ENCODE results near the gene CELF1.

The CELF1 gene

GRCh38 chr11:47447906-47448305 lies 105.0 kb downstream of the CELF1 start:
- no peak for DNase-seq (ENCODE audit: low spot score)

- DNase-seq (ENCODE audit: low spot score), result no peak
Observed at GRCh38 chr11:47446833-47447232, 106.1 kb downstream of the CELF1 start.

DNA sequence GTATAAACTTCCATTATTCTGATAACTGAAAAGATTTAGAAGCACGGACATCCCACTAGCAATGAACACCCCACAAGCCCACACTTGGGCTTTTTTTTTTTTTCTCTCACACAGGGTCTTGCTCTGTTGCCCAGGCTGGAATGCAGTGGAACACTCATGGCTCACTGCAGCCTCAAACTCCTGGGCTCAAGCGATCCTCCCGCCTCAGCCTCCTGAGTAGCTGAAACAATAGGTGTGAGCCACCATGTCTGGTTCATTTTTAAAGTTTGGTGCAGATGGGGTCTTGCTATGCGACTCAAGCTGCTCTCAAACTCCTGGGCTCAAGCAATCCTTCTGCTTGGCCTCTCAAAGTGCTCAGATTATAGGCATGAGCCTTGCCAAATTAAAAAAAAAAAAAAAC lies 107.1 kb downstream of the CELF1 start:
- no peak for DNase-seq (ENCODE audit: low spot score)

DNA sequence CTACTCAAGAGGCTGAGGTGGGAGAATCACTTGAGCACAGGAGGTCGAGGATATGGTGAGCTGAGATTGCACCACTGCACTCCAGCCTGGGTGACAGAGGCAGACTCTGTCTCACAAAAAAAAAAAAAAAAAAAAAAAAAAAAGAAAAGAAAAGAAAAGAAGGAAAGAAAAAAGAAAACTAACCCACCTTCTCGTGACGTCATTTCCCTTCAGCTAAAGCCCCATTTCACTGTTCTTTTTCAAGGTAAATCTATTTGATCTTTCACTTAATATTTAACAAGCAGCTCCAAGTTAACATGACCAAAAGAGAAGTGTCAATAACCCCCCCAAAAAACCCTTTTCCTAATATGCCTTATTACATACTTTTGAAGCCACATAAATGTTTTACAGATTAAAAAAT lies 109.1 kb downstream of the CELF1 start:
- no peak for DNase-seq (ENCODE audit: low spot score)

GRCh38 chr11:47443028-47443700 lies 109.8 kb downstream of the CELF1 start:
- peak; percentile 42 for DNase-seq (ENCODE audit: low spot score)

DNA sequence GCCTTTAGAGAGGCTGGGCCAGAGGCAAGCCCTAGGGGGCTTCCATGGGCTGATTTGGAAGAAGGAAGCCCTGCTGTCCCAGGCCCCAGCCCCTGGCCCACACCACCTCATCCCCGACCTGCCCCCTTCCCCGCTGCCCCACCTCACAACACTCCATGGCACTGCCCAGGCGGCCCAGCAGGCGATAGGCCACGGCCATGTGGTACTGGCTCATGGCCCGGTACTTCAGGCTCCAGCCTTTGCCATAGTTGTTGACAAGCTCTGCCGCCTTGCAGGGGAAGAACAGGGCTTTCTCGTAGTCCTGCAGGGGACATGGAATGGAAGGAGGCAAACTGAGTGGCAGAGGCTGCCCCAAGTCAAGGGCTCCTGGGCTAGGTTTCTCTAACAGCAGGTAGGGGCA lies 110.4 kb downstream of the CELF1 start:
- DNase-seq (ENCODE audit: low spot score), result no peak

DNA sequence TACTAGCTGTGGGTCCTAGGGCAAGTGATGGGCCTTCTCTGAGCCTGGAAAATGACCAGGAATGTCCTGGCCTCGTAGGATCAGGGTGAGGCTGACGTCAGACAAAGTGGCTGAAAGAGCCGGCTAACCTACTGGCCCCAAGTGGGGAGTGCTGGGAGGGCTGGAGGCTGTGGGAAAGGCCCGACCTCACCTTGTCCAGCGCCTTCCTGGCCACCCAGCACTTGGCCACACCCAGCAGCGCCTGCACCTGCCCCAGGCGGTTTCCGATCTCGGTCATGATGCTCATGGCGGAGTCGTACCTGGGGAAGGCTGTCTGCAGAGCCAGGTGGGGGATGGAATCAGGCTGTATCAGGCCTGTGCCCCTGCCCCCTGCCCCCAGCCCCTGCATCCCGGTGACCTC lies 111.5 kb downstream of the CELF1 start:
- no peak for DNase-seq (ENCODE audit: low spot score)

- no peak for DNase-seq (ENCODE audit: low spot score)
Observed at GRCh38 chr11:47440054-47440476, 112.9 kb downstream of the CELF1 start.

DNA sequence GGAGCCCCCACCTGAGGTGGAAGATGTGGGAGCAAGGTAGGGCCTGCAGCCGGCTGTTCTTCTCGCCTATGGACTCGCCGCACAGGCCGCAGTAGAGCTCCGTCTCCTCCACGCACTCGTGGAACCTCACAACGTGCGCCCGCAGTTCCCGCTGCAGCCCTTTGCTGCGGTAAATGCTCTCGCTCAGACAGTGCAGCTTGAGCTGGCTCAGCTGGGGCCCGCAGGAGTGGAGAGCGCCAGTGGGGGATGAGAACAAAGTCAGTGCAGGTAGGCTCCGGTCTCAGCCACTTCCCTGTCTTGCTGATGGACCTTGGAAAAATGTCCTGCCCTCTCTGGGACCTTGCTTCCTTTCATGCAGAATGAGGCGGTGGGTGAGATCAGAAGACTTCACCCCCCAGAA lies 114.2 kb downstream of the CELF1 start:
- DNase-seq (ENCODE audit: low spot score), result no peak

DNA sequence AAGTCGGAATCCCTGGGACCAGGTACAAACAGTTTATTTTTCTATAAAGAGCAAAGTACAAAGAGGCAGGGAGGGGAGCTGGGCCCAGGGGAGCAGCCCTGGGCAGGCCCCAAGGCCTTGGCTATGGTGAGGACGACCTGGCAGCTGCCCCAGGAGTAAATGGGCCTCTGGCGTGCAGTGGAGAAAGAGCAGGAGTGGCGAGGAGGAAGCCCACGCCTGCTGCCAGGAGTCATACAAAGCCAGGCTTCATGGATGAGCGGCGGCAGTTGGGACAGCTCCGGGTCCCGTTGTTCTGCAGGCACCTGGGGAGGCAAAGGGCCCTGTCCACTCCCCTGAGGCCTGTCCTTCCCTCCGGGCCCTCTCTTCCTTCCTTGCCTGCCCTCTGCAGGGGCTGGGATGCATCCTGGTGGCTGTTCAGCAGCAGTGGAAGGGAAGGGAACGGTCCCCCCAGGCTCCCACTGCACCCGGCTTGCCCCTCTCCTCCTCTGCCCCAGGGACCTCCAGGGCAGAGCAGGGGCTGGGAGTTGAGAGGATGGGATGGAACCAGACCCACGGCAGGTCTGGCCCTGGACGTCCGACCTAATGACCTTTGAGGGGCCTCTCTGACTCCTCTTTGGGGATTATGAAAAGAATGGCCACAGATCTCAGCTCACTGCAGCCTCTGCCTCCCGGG lies 115.0 kb downstream of the CELF1 start:
- DNase-seq (ENCODE audit: low spot score), result no peak

DNA sequence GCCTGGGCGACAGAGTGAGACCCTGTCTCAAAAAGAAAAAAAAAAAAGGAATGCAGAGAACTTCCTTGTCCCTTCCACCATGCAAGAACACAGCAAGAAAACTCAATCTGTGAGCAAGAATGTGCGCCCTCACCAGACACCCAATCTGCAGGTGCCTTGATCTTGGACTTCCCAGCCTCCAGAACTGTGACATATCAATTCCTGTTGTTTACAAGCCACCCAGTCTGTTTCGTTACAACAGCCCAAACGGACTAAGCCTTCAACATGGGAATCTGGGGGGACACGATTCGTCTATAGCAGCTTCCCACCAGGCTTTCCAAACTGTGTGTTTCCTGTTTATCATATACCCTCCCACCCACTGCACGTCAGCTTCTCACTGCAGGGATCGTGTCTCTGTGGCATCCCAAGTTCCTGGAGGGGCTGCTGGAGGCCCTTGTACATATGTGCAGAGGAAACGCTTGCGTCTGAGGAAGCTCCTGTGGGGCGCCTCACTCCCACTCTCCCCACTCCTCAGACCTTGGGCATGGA lies 115.7 kb downstream of the CELF1 start:
- no peak for DNase-seq (ENCODE audit: low spot score)

DNA sequence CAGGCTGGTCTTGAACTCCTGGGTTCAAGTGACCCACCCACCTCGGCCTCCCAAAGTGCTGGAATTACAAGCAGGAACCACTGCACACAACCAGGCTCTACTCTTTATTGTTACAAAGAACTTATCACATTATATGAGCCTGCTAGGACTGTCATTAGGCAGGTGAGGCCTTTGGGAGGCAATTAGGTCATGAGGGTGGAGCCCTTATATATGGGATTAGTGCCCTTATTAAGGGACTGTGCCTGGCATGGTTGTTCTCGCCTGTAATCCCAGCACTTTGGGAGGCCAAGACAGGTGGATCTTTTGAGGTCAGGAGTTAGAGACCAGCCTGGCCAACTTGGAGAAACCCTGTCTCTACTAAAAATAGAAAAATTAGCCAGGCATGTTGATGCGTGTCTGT lies 116.2 kb downstream of the CELF1 start:
- DNase-seq (ENCODE audit: low spot score), result no peak

DNA sequence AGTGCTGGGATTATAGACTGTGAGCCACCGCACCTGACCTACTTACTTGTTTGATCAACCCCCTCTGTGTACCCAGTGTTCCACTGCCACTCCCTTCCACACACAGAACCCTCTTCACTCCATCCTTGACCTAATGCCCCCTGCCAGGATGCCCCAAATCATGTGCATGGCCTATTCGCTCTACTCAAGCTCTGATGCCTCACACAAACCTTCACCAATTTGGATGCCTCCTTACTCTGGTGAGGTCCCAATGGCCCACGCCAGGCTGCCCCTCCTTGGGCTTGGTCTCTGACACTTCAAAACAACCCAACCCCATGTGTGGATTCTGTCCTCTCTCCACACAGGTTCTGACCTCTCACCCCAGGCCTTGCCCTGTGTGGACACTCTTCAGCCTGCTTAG lies 117.2 kb downstream of the CELF1 start:
- DNase-seq (ENCODE audit: low spot score), result no peak

- DNase-seq (ENCODE audit: low spot score), result no peak
Observed at GRCh38 chr11:47434011-47434786, 118.7 kb downstream of the CELF1 start.

GRCh38 chr11:47433157-47433556 lies 119.8 kb downstream of the CELF1 start:
- DNase-seq (ENCODE audit: low spot score), result no peak

- DNase-seq (ENCODE audit: low spot score), result no peak
Observed at GRCh38 chr11:47431356-47432083, 121.4 kb downstream of the CELF1 start.

DNA sequence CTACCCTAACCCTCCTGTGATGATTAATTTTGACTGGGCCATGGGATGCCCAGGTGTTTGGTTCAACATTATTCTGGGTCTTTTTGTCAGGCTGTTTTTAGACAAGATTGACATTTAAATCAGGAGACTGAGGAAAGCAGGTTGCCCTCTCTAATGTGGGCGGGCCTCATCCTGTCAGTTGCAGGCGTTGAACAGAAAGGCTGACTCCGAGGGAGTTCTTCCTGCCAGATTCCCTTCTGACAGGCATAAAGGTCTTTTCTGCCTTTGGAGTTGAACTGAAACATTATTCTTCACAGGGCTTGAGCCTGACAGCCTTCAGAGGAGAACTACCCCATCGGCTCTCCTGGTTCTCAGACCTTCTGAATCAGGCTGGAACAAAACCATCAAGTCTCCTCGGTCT lies 122.4 kb downstream of the CELF1 start:
- DNase-seq (ENCODE audit: low spot score), result no peak

GRCh38 chr11:47426062-47426956 lies 126.6 kb downstream of the CELF1 start, which contains the start of gene PSMC3:
TSS of gene PSMC3 (minus strand) at chr11:47426439. CDS start at chr11:47426279, 160 bp downstream.
- peak; percentile 85 for DNase-seq (ENCODE audit: low spot score)

- no peak for DNase-seq (ENCODE audit: low spot score)
Observed at GRCh38 chr11:47425611-47426010, 127.3 kb downstream of the CELF1 start.

GRCh38 chr11:47418454-47419259 lies 134.3 kb downstream of the CELF1 start:
- no peak for DNase-seq (ENCODE audit: low spot score)
